Activated CD4-positive, alpha-beta T cell treated with anti-CD3 and anti-CD28 coated beads, Interleukin-2, amount 50 U/mL, for 16 hours (primary cell): Measurements from ENCODE around the gene FLRT2.

Experiments
- DNase-seq: peaks from one replicate; pipeline ENCODE4 v3.0.0-alpha.2; 2020

FLRT2 gene

GRCh38 chr14:85601690-85602089 lies 71.7 kb downstream of the FLRT2 start:
- no peak for DNase-seq

GRCh38 chr14:85602345-85602744 lies 72.4 kb downstream of the FLRT2 start:
- no peak for DNase-seq

- no peak for DNase-seq
Measured at GRCh38 chr14:85604021-85604420, 74.1 kb downstream of the FLRT2 start.

GRCh38 chr14:85604714-85605113 lies 74.8 kb downstream of the FLRT2 start:
- DNase-seq = no peak

GRCh38 chr14:85607651-85608081 lies 77.7 kb downstream of the FLRT2 start:
- DNase-seq = no peak

GRCh38 chr14:85613496-85613895 lies 83.6 kb downstream of the FLRT2 start:
- no peak for DNase-seq

- no peak for DNase-seq
Measured at GRCh38 chr14:85616386-85616885, 86.5 kb downstream of the FLRT2 start.

GRCh38 chr14:85616886-85617285 lies 86.9 kb downstream of the FLRT2 start:
- no peak for DNase-seq

GRCh38 chr14:85617791-85618190 lies 87.8 kb downstream of the FLRT2 start:
- DNase-seq = no peak

- no peak for DNase-seq
Measured at GRCh38 chr14:85618390-85618789, 88.4 kb downstream of the FLRT2 start.

GRCh38 chr14:85618978-85619377 lies 89.0 kb downstream of the FLRT2 start:
- no peak for DNase-seq

- DNase-seq = no peak
Measured at GRCh38 chr14:85619851-85620250, 89.9 kb downstream of the FLRT2 start.

- DNase-seq = no peak
Measured at GRCh38 chr14:85620947-85621346, 91.0 kb downstream of the FLRT2 start.

GRCh38 chr14:85622106-85622505 lies 92.2 kb downstream of the FLRT2 start:
- DNase-seq = no peak

- DNase-seq = no peak
Measured at GRCh38 chr14:85622986-85623685, 93.2 kb downstream of the FLRT2 start.

GRCh38 chr14:85625925-85626585 lies 96.1 kb downstream of the FLRT2 start:
- no peak for DNase-seq

GRCh38 chr14:85634205-85634604 lies 104.3 kb downstream of the FLRT2 start:
- DNase-seq = no peak

GRCh38 chr14:85644211-85644610 lies 114.3 kb downstream of the FLRT2 start:
- DNase-seq = no peak

- no peak for DNase-seq
Measured at GRCh38 chr14:85653029-85653428, 123.1 kb downstream of the FLRT2 start.

- no peak for DNase-seq
Measured at GRCh38 chr14:85660243-85660922, 130.4 kb downstream of the FLRT2 start.

GRCh38 chr14:85662096-85662495 lies 132.2 kb downstream of the FLRT2 start:
- no peak for DNase-seq

GRCh38 chr14:85663256-85663655 lies 133.3 kb downstream of the FLRT2 start:
- no peak for DNase-seq

- DNase-seq = no peak
Measured at GRCh38 chr14:85663667-85664066, 133.7 kb downstream of the FLRT2 start.

GRCh38 chr14:85675957-85676356 lies 146.0 kb downstream of the FLRT2 start:
- DNase-seq = no peak
